ENCODE data around the gene CD79B.

DNA sequence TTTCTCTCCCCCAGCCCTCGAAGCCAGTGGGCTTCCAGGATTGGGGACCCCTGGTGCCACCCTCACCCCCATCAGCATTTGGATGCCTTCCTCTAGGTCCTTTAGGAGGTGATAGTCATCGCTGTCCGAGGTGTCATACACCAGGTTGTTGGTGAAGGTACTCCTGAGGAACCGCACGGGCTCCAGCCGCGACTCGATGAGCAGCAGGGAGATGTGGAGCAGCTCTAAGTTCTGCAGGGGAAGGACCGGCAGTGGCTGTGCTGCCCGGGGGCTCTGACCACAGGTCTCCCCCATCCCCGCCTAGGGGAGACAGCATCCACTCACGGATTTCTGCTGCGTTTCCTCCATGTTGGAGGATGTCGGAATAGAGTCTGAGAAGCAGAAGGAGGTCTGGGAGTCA, 22.0 kb downstream of the CD79B start:
- TF ChIP-seq POLR2A (IDR thresholded peaks at IDR 0.05) = no peak
- TF ChIP-seq, protein P1, sequence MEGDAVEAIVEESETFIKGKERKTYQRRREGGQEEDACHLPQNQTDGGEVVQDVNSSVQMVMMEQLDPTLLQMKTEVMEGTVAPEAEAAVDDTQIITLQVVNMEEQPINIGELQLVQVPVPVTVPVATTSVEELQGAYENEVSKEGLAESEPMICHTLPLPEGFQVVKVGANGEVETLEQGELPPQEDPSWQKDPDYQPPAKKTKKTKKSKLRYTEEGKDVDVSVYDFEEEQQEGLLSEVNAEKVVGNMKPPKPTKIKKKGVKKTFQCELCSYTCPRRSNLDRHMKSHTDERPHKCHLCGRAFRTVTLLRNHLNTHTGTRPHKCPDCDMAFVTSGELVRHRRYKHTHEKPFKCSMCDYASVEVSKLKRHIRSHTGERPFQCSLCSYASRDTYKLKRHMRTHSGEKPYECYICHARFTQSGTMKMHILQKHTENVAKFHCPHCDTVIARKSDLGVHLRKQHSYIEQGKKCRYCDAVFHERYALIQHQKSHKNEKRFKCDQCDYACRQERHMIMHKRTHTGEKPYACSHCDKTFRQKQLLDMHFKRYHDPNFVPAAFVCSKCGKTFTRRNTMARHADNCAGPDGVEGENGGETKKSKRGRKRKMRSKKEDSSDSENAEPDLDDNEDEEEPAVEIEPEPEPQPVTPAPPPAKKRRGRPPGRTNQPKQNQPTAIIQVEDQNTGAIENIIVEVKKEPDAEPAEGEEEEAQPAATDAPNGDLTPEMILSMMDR (IDR thresholded peaks at IDR 0.05) = no peak

Data from sigmoid colon (tissue), 3 donors.